ENCODE data around the gene FOXD2.

Gene FOXD2

DNA sequence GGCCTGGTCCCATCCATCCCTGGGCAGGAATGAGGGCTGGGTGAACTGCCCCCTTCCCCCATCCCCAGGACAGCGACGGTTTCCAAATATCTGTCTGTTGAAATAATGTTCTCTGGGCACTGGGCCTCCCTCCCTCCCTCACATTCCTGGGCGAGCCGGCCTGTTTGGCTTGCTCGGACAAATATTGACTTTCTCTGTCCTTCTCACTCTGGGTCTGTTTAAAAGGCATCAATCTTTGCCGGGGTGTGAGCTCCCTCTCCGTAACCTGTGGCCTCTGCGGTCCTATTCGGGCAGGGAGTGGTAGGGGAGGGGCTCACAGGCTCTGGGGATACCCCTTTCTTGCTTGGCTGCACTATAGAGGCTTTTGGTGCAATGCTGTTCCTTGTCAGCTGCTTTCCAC is 40.2 kb downstream of the FOXD2 start:
- no peak for ATAC-seq
- TF ChIP-seq TOX (CRISPR knock-in tag; IDR thresholded peaks at IDR 0.05; ENCODE audit: borderline replicate concordance) (no peak), ZFP3 (CRISPR knock-in tag; IDR thresholded peaks at IDR 0.05) (no peak), ISL1 (CRISPR knock-in tag; IDR thresholded peaks at IDR 0.05) (no peak), GLIS3 (CRISPR knock-in tag; IDR thresholded peaks at IDR 0.05) (no peak), ESRRG (CRISPR knock-in tag; IDR thresholded peaks at IDR 0.05) (no peak), ZFP30 (CRISPR knock-in tag; IDR thresholded peaks at IDR 0.05) (no peak), ZNF70 (CRISPR knock-in tag; IDR thresholded peaks at IDR 0.05) (no peak), TCF4 (CRISPR knock-in tag; IDR thresholded peaks at IDR 0.05; ENCODE audit: borderline replicate concordance) (no peak), RARB (CRISPR knock-in tag; IDR thresholded peaks at IDR 0.05) (no peak), ZNF565 (CRISPR knock-in tag; conservative IDR thresholded peaks at IDR 0.05; ENCODE audit: low read depth) (no peak), PPARA (CRISPR knock-in tag; IDR thresholded peaks at IDR 0.05; ENCODE audit: borderline replicate concordance) (no peak), ZC3H10 (CRISPR knock-in tag; IDR thresholded peaks at IDR 0.05) (no peak), OSR1 (CRISPR knock-in tag; IDR thresholded peaks at IDR 0.05) (no peak), CSDC2 (CRISPR knock-in tag; IDR thresholded peaks at IDR 0.05) (no peak), ZNF8 (CRISPR knock-in tag; IDR thresholded peaks at IDR 0.05) (no peak), BACH2 (CRISPR knock-in tag; IDR thresholded peaks at IDR 0.05; ENCODE audit: borderline replicate concordance) (no peak)
- TF ChIP-seq, protein P1, sequence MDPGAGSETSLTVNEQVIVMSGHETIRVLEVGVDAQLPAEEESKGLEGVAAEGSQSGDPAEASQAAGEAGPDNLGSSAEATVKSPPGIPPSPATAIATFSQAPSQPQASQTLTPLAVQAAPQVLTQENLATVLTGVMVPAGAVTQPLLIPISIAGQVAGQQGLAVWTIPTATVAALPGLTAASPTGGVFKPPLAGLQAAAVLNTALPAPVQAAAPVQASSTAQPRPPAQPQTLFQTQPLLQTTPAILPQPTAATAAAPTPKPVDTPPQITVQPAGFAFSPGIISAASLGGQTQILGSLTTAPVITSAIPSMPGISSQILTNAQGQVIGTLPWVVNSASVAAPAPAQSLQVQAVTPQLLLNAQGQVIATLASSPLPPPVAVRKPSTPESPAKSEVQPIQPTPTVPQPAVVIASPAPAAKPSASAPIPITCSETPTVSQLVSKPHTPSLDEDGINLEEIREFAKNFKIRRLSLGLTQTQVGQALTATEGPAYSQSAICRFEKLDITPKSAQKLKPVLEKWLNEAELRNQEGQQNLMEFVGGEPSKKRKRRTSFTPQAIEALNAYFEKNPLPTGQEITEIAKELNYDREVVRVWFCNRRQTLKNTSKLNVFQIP (CRISPR knock-in tag; IDR thresholded peaks at IDR 0.05; ENCODE audit: borderline replicate concordance, low read depth): no peak
- TF ChIP-seq, protein P2, sequence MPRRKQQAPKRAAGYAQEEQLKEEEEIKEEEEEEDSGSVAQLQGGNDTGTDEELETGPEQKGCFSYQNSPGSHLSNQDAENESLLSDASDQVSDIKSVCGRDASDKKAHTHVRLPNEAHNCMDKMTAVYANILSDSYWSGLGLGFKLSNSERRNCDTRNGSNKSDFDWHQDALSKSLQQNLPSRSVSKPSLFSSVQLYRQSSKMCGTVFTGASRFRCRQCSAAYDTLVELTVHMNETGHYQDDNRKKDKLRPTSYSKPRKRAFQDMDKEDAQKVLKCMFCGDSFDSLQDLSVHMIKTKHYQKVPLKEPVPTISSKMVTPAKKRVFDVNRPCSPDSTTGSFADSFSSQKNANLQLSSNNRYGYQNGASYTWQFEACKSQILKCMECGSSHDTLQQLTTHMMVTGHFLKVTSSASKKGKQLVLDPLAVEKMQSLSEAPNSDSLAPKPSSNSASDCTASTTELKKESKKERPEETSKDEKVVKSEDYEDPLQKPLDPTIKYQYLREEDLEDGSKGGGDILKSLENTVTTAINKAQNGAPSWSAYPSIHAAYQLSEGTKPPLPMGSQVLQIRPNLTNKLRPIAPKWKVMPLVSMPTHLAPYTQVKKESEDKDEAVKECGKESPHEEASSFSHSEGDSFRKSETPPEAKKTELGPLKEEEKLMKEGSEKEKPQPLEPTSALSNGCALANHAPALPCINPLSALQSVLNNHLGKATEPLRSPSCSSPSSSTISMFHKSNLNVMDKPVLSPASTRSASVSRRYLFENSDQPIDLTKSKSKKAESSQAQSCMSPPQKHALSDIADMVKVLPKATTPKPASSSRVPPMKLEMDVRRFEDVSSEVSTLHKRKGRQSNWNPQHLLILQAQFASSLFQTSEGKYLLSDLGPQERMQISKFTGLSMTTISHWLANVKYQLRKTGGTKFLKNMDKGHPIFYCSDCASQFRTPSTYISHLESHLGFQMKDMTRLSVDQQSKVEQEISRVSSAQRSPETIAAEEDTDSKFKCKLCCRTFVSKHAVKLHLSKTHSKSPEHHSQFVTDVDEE (CRISPR knock-in tag; IDR thresholded peaks at IDR 0.05): no peak
- TF ChIP-seq, protein P3, sequence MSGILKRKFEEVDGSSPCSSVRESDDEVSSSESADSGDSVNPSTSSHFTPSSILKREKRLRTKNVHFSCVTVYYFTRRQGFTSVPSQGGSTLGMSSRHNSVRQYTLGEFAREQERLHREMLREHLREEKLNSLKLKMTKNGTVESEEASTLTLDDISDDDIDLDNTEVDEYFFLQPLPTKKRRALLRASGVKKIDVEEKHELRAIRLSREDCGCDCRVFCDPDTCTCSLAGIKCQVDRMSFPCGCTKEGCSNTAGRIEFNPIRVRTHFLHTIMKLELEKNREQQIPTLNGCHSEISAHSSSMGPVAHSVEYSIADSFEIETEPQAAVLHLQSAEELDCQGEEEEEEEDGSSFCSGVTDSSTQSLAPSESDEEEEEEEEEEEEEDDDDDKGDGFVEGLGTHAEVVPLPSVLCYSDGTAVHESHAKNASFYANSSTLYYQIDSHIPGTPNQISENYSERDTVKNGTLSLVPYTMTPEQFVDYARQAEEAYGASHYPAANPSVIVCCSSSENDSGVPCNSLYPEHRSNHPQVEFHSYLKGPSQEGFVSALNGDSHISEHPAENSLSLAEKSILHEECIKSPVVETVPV (CRISPR knock-in tag; IDR thresholded peaks at IDR 0.05): no peak

DNA sequence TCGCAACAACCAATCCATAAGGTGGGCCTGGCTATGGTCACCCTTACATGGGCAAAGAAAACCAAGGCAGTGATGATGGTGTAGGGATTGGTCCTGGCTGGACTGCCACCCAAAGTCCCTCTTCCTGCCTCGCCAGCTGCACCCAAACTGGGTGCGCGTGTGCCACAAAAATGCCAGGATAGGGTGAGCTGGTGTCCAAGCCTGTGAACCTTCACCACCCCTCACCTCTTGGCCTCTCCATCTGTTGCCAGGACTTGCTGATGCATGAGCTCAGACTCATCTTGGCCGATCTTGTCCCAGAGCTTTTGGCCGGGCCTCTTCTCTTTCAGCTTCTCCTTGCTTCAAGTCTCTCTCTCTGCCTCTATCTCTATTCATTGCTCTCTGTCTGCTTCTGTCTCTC is 41.8 kb downstream of the FOXD2 start:
- no peak for ATAC-seq
- TF ChIP-seq, protein P4, sequence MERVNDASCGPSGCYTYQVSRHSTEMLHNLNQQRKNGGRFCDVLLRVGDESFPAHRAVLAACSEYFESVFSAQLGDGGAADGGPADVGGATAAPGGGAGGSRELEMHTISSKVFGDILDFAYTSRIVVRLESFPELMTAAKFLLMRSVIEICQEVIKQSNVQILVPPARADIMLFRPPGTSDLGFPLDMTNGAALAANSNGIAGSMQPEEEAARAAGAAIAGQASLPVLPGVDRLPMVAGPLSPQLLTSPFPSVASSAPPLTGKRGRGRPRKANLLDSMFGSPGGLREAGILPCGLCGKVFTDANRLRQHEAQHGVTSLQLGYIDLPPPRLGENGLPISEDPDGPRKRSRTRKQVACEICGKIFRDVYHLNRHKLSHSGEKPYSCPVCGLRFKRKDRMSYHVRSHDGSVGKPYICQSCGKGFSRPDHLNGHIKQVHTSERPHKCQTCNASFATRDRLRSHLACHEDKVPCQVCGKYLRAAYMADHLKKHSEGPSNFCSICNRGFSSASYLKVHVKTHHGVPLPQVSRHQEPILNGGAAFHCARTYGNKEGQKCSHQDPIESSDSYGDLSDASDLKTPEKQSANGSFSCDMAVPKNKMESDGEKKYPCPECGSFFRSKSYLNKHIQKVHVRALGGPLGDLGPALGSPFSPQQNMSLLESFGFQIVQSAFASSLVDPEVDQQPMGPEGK (CRISPR knock-in tag; IDR thresholded peaks at IDR 0.05; ENCODE audit: borderline replicate concordance): no peak
- TF ChIP-seq ZNF70 (CRISPR knock-in tag; IDR thresholded peaks at IDR 0.05) (no peak), TCF4 (CRISPR knock-in tag; IDR thresholded peaks at IDR 0.05; ENCODE audit: borderline replicate concordance) (no peak), ZFP30 (CRISPR knock-in tag; IDR thresholded peaks at IDR 0.05) (no peak), ZFP3 (CRISPR knock-in tag; IDR thresholded peaks at IDR 0.05) (no peak), RARB (CRISPR knock-in tag; IDR thresholded peaks at IDR 0.05) (no peak), ZNF8 (CRISPR knock-in tag; IDR thresholded peaks at IDR 0.05) (no peak)
- TF ChIP-seq, protein P5, sequence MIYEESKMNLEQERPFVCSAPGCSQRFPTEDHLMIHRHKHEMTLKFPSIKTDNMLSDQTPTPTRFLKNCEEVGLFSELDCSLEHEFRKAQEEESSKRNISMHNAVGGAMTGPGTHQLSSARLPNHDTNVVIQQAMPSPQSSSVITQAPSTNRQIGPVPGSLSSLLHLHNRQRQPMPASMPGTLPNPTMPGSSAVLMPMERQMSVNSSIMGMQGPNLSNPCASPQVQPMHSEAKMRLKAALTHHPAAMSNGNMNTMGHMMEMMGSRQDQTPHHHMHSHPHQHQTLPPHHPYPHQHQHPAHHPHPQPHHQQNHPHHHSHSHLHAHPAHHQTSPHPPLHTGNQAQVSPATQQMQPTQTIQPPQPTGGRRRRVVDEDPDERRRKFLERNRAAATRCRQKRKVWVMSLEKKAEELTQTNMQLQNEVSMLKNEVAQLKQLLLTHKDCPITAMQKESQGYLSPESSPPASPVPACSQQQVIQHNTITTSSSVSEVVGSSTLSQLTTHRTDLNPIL (CRISPR knock-in tag; IDR thresholded peaks at IDR 0.05; ENCODE audit: low read depth): no peak
- TF ChIP-seq, protein P1 (CRISPR knock-in tag; IDR thresholded peaks at IDR 0.05; ENCODE audit: borderline replicate concordance, low read depth): no peak

Measured in SK-N-SH treated with all-trans-retinoic acid at 6 μM for 48 hours (cell line).